Fibroblast of lung (primary cell): Measurements from ENCODE around the gene ARHGEF7. TPM values are rescaled to one million over a fixed set of nuclear protein-coding genes. Genes with fewer than 3 reads are reported as not detected.

Experiments
- DNase-seq, 2 donors: peaks; one replicate each; pipeline versions ENCODE4 v3.0.0 to v3.0.0-alpha.2; 2010; ENCODE audit warnings: low read depth in 2 of 2
- H2AFZ ChIP-seq: 2 replicates; pipeline ENCODE4 v1.5.1; 2012; ENCODE audit warnings: low read length, control low read depth, inconsistent platforms
- H3K27ac ChIP-seq: 2 replicates; pipeline ENCODE4 v1.5.1; 2011; ENCODE audit warnings: low read length, control low read depth; ENCODE audit not compliant: insufficient read depth
- H3K27me3 ChIP-seq: 2 replicates; pipeline ENCODE4 v1.5.1; 2011; ENCODE audit warnings: mild to moderate bottlenecking, low read length; ENCODE audit not compliant: control insufficient read depth, insufficient read depth
- H3K36me3 ChIP-seq: 2 replicates; pipeline ENCODE4 v1.5.1; 2011; ENCODE audit warnings: low read length; ENCODE audit not compliant: control insufficient read depth, insufficient read depth
- H3K4me1 ChIP-seq: 2 replicates; pipeline ENCODE4 v1.5.1; 2011; ENCODE audit warnings: low read length; ENCODE audit not compliant: control insufficient read depth, insufficient read depth; ENCODE audit errors: extremely low read depth
- H3K4me2 ChIP-seq: 2 replicates; pipeline ENCODE4 v1.5.1; 2011; ENCODE audit warnings: low read length, control low read depth; ENCODE audit not compliant: insufficient read depth; ENCODE audit errors: extremely low read depth
- H3K4me3 ChIP-seq, 4 experiments: fragments of 200-600 bp in 1 of 4; sonication (generic) in 1 of 4; replicated peaks in 1 of 4; 2 replicates each; pipeline ENCODE4 v1.5.1; 2011 to 2016; ENCODE audit warnings: low read length in 4 of 4, low read depth in 3 of 4, mild to moderate bottlenecking in 3 of 4, control low read depth in 2 of 4, inconsistent platforms in 1 of 4, mixed read lengths in 1 of 4; ENCODE audit not compliant: insufficient read depth in 1 of 4; ENCODE audit errors: control extremely low read depth in 1 of 4
- H3K79me2 ChIP-seq: 2 replicates; pipeline ENCODE4 v1.5.1; 2012; ENCODE audit warnings: mild to moderate bottlenecking, low read length, inconsistent platforms; ENCODE audit not compliant: control insufficient read depth, insufficient read depth
- H3K9ac ChIP-seq: 2 replicates; pipeline ENCODE4 v1.5.1; 2011; ENCODE audit warnings: mild to moderate bottlenecking, low read length, control low read depth; ENCODE audit not compliant: insufficient read depth
- H3K9me3 ChIP-seq: 2 replicates; pipeline ENCODE4 v1.5.1; 2012; ENCODE audit warnings: low read depth, low read length; ENCODE audit not compliant: control insufficient read depth, insufficient read depth
- H4K20me1 ChIP-seq: 2 replicates; pipeline ENCODE4 v1.5.1; 2011; ENCODE audit warnings: low read length; ENCODE audit not compliant: control insufficient read depth, insufficient read depth; ENCODE audit errors: extremely low read depth
- EZH2 ChIP-seq: IDR thresholded peaks from 2 replicates; pipeline ENCODE4 v1.5.1; 2012; ENCODE audit warnings: low read length, control low read depth, mild to moderate bottlenecking; ENCODE audit errors: missing control alignments
- polyA plus RNA-seq, 2 donors: library from polyadenylated mRNA; depleted of rRNA in 1 of 2; stranded (reverse) in 1 of 2; unstranded in 1 of 2; fragments of >200 nt; gene quantifications; 2 replicates each; pipeline ENCODE4 v1.2.1, GENCODE V29; 2011 to 2012; ENCODE audit warnings: missing spikeins in 1 of 2
- total RNA-seq: library from RNA; depleted of rRNA; stranded (reverse); fragments of >200 nt; gene quantifications from 2 replicates; pipeline ENCODE4 v1.2.1, GENCODE V29; 2014
- TF ChIP-seq, protein P1 (sequence below), 2 donors: IDR thresholded peaks in 1 of 2; conservative IDR thresholded peaks in 1 of 2; 1 replicate in 1 of 2; 2 replicates in 1 of 2; pipeline ENCODE4 v1.5.1; 2011 to 2012; ENCODE audit warnings: low read length in 2 of 2, control low read depth in 1 of 2, inconsistent platforms in 1 of 2, low read depth in 1 of 2, mild to moderate bottlenecking in 1 of 2

ARHGEF7 gene
- total and polyA plus RNA-seq, 2 donors (not counting 1 experiment from before 2014, with no cell fraction given), result 29.1 to 42.8 TPM

DNA sequence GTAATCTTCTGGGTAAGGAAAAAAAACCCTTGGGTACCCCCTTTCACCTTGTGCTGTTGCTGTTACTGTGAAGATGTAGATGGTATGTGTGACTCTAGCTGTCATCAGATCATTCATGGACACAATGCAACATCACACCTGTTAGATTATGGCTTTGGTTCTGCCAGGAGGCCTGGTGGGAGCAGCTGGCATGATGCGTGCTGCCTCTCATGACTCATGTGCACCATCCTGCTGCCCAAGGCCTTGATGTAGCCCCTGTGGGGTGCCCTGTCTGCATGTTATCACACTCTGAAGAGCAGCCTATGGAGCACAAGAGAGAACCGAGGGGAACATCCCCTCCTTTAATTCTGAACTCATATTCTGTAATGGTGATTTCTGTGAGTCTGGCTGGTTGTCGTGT, 147.6 kb downstream of the ARHGEF7 start:
- H3K79me2 ChIP-seq, result no peaks in the 10 kb centered on the region
- H3K36me3 ChIP-seq, result peaks cover 2% of the 10 kb centered on the region
- no peaks in the 10 kb centered on the region for H3K4me1 ChIP-seq
- TF ChIP-seq, protein P1, sequence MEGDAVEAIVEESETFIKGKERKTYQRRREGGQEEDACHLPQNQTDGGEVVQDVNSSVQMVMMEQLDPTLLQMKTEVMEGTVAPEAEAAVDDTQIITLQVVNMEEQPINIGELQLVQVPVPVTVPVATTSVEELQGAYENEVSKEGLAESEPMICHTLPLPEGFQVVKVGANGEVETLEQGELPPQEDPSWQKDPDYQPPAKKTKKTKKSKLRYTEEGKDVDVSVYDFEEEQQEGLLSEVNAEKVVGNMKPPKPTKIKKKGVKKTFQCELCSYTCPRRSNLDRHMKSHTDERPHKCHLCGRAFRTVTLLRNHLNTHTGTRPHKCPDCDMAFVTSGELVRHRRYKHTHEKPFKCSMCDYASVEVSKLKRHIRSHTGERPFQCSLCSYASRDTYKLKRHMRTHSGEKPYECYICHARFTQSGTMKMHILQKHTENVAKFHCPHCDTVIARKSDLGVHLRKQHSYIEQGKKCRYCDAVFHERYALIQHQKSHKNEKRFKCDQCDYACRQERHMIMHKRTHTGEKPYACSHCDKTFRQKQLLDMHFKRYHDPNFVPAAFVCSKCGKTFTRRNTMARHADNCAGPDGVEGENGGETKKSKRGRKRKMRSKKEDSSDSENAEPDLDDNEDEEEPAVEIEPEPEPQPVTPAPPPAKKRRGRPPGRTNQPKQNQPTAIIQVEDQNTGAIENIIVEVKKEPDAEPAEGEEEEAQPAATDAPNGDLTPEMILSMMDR (conservative IDR thresholded peaks at IDR 0.05 in 1 of 2, IDR thresholded peaks at IDR 0.05 in 1 of 2; ENCODE audit: low read depth in 1 of 2, low read length in 2 of 2), result no peak
- TF ChIP-seq EZH2, result no peak
- H3K4me3 ChIP-seq, result no peak overlapping the region
- H4K20me1 ChIP-seq, result no peaks in the 10 kb centered on the region
- H3K9me3 ChIP-seq, result no peaks in the 10 kb centered on the region
- no peak overlapping the region for H3K27ac ChIP-seq
- H3K4me2 ChIP-seq, result no peak overlapping the region
- no peaks in the 10 kb centered on the region for H3K27me3 ChIP-seq
- no peak overlapping the region for H2AFZ ChIP-seq
- DNase-seq, result no peak
- no peak overlapping the region for H3K9ac ChIP-seq

DNA sequence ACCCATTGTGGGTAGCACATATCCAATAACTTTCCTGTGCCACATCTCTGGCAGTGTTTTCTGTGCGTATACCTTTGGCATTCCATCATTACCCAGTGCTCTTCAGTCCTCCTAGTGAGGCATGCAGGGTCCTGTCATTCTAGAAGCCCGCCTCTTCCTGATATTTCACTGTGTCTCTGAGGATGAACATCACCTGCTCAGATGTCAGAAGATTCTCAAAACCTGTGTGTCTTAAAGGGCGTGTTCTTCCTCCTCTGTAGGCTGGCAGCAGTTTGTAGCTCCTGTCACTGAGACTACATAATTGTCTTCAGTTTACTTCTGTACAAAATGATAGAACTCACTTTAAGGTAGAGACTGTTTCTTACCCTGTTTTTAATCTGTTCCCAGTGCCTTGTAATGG, 148.5 kb downstream of the ARHGEF7 start:
- no peak overlapping the region for H3K9ac ChIP-seq
- H4K20me1 ChIP-seq, result no peaks in the 10 kb centered on the region
- H3K79me2 ChIP-seq, result no peaks in the 10 kb centered on the region
- H3K36me3 ChIP-seq, result peaks cover 1% of the 10 kb centered on the region
- H3K4me1 ChIP-seq, result no peaks in the 10 kb centered on the region
- H3K27ac ChIP-seq, result no peak overlapping the region
- TF ChIP-seq, protein P1 (conservative IDR thresholded peaks at IDR 0.05 in 1 of 2, IDR thresholded peaks at IDR 0.05 in 1 of 2; ENCODE audit: low read depth in 1 of 2, low read length in 2 of 2), result no peak
- TF ChIP-seq EZH2, result no peak
- no peak overlapping the region for H3K4me3 ChIP-seq
- H3K27me3 ChIP-seq, result no peaks in the 10 kb centered on the region
- no peak overlapping the region for H3K4me2 ChIP-seq
- no peak for DNase-seq
- no peaks in the 10 kb centered on the region for H3K9me3 ChIP-seq
- H2AFZ ChIP-seq, result no peak overlapping the region

DNA sequence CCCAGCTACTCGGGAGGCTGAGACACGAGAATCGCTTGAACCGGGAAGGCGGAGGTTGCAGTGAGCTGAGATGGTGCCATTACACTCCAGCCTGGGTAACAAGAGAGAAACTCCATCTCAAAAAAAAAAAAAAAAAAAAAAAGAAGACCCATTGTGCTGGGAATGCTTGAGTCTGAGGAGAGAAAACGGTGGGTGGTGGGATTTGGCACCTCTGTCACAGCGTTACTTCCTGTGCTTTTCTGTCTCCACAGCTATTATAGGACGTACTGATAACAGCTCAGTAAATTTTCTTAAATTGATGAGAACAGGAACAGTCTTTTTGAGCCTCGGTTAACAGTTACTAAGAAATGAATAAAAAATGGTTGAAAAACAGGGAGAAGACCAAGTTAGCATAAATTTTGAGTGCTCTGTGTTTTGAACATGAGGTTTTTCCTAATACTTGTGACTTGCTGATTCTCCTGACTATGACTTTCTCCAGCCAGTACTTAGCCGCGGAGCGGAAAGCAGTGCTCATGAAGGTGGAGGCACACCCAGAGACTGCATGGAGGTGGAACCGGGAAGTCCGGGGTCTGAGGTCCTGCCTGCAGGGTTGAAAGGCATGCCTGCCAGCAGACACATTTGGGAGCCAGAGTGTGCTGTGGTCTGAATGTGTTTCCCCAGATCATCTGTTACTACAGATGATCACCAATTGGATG, 150.0 kb downstream of the ARHGEF7 start:
- H3K9ac ChIP-seq, result no peak overlapping the region
- no peaks in the 10 kb centered on the region for H3K9me3 ChIP-seq
- H3K4me3 ChIP-seq, result no peak overlapping the region
- H3K4me2 ChIP-seq, result no peak overlapping the region
- no peak overlapping the region for H2AFZ ChIP-seq
- no peaks in the 10 kb centered on the region for H3K4me1 ChIP-seq
- no peak for TF ChIP-seq EZH2
- H4K20me1 ChIP-seq, result no peaks in the 10 kb centered on the region
- no peak overlapping the region for H3K27ac ChIP-seq
- peaks cover 3% of the 10 kb centered on the region for H3K36me3 ChIP-seq
- no peak for DNase-seq
- H3K27me3 ChIP-seq, result no peaks in the 10 kb centered on the region
- H3K79me2 ChIP-seq, result no peaks in the 10 kb centered on the region
